ENCODE measurements around the gene FCRL5.
A peak's percentile ranks its signal among the peaks of the same experiment; 100 is the strongest.

FCRL5 gene

DNA sequence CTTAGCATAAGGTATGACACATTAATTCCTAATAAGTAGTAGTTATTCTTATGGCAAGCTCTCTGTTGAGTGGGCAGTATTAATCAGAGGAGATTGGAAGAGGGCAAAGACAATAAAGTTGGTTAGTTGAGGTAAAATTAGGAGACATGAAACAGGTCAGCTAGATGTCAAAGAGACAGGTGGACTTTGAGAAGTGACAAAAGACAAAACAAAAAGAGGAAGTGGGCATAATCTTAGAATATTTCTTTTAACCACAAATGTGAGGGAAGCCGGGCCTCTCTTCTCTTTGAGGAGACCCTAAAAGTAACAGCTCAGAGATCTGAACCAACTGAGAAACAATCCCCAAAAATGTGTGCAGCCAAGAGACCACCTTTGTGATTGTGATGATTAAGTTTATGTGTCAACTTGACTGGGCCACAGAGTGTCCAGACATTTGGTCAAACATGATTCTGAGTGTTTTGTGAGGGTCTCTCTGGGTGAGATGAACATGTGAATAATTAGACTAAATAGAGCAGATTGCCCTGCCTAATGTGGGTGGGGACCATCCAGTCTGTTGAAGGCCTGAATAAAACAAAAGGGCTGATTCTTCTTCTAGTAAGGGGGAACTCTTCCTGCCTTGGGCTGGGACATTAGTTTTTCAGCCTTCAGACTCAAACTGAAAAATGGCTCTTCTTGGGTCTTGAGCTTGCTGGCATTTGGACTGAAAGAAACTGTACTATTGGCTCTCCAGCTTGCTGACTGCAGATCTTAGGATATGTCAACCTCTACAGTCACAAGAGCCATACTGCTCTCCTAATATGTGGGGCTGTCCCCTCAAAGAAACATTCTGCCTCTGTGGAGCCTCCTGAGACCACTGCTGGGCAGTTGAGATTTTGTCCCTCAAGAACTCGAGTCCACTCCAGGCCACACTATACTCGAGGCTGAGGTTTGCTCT is 40.0 kb downstream of the FCRL5 start:
- Histone ChIP-seq H2BK15ac (ENCODE audit: low read depth, poor library complexity, severe bottlenecking) (no peak overlapping the region), H3K9ac (ENCODE audit: low read length) (no peak overlapping the region), H2BK5ac (ENCODE audit: low read depth, low read length, poor library complexity, severe bottlenecking) (no peak overlapping the region), H3K14ac (ENCODE audit: low read length in 2 of 2) (no peak overlapping the region), H4K91ac (ENCODE audit: low read length) (no peak overlapping the region), H3K23ac (ENCODE audit: low read length in 2 of 2) (no peak overlapping the region), H3K18ac (ENCODE audit: low read depth in 1 of 2, low read length in 2 of 2) (no peak overlapping the region), H4K8ac (ENCODE audit: low read length) (no peak overlapping the region), H2BK120ac (ENCODE audit: low read depth, low read length) (no peak overlapping the region), H3K79me1 (replicated peaks; ENCODE audit: low read length, poor library complexity, severe bottlenecking) (no peaks in the 10 kb centered on the region), H2AFZ (ENCODE audit: low read depth, low read length) (no peak overlapping the region), H3K27me3 (ENCODE audit: control insufficient read depth in 1 of 2, insufficient read depth in 1 of 2, low read length in 2 of 2) (peaks cover 0 to 6% of the 10 kb centered on the region in 2 experiments), H3K36me3 (ENCODE audit: control insufficient read depth in 1 of 2, insufficient read depth in 2 of 2, low read depth in 1 of 2, low read length in 2 of 2) (no peaks in the 10 kb centered on the region), H2AK5ac (ENCODE audit: low read length, severe bottlenecking) (no peak overlapping the region), H3K4ac (ENCODE audit: low read depth in 1 of 2, low read length in 2 of 2) (no peak overlapping the region), H3K4me1 (ENCODE audit: control insufficient read depth, insufficient read depth, low read depth, low read length) (no peaks in the 10 kb centered on the region), H2BK12ac (ENCODE audit: low read length in 2 of 2) (no peak overlapping the region), H3K4me3 (ENCODE audit: insufficient read depth in 1 of 2, low read depth in 1 of 2, low read length in 2 of 2) (no peak overlapping the region), H3K4me2 (ENCODE audit: low read length, poor library complexity, severe bottlenecking) (no peak overlapping the region), H3K27ac (ENCODE audit: low read length, poor library complexity, severe bottlenecking) (no peak overlapping the region), H3K9me3 (ENCODE audit: control insufficient read depth, low read length) (no peaks in the 10 kb centered on the region)
- 70% methylated on average over 3 of the region's 3 CpGs for WGBS
- no peak for DNase-seq

- Histone ChIP-seq H2BK15ac (ENCODE audit: low read depth, poor library complexity, severe bottlenecking) (no peak overlapping the region), H3K4me1 (ENCODE audit: control insufficient read depth, insufficient read depth, low read depth, low read length) (no peaks in the 10 kb centered on the region), H2BK12ac (ENCODE audit: low read length in 2 of 2) (no peak overlapping the region), H2BK5ac (ENCODE audit: low read depth, low read length, poor library complexity, severe bottlenecking) (no peak overlapping the region), H3K27me3 (ENCODE audit: control insufficient read depth in 1 of 2, insufficient read depth in 1 of 2, low read length in 2 of 2) (peaks cover 4 to 8% of the 10 kb centered on the region in 2 experiments), H2BK120ac (ENCODE audit: low read depth, low read length) (no peak overlapping the region), H3K14ac (ENCODE audit: low read length in 2 of 2) (no peak overlapping the region), H3K4me2 (ENCODE audit: low read length, poor library complexity, severe bottlenecking) (no peak overlapping the region), H4K91ac (ENCODE audit: low read length) (no peak overlapping the region), H3K18ac (ENCODE audit: low read depth in 1 of 2, low read length in 2 of 2) (no peak overlapping the region), H3K79me1 (replicated peaks; ENCODE audit: low read length, poor library complexity, severe bottlenecking) (no peaks in the 10 kb centered on the region), H3K36me3 (ENCODE audit: control insufficient read depth in 1 of 2, insufficient read depth in 2 of 2, low read depth in 1 of 2, low read length in 2 of 2) (no peaks in the 10 kb centered on the region), H3K4ac (ENCODE audit: low read depth in 1 of 2, low read length in 2 of 2) (no peak overlapping the region), H3K27ac (ENCODE audit: low read length, poor library complexity, severe bottlenecking) (no peak overlapping the region), H3K4me3 (ENCODE audit: insufficient read depth in 1 of 2, low read depth in 1 of 2, low read length in 2 of 2) (no peak overlapping the region), H3K23ac (ENCODE audit: low read length in 2 of 2) (no peak overlapping the region), H3K9me3 (ENCODE audit: control insufficient read depth, low read length) (no peaks in the 10 kb centered on the region), H4K8ac (ENCODE audit: low read length) (no peak overlapping the region), H2AK5ac (ENCODE audit: low read length, severe bottlenecking) (no peak overlapping the region), H2AFZ (ENCODE audit: low read depth, low read length) (no peak overlapping the region), H3K9ac (ENCODE audit: low read length) (no peak overlapping the region)
- 68% methylated on average over 9 of the region's 9 CpGs for WGBS
- DNase-seq: no peak
Measured at GRCh38 chr1:157509546-157510232, 42.6 kb downstream of the FCRL5 start.

- WGBS: 53% methylated on average over 11 of the region's 13 CpGs
- no peak overlapping the region for H3K4ac ChIP-seq (ENCODE audit: low read depth in 1 of 2, low read length in 2 of 2)
- H3K79me1 ChIP-seq (replicated peaks; ENCODE audit: low read length, poor library complexity, severe bottlenecking): no peaks in the 10 kb centered on the region
- no peak overlapping the region for H3K23ac ChIP-seq (ENCODE audit: low read length in 2 of 2)
- peak; percentile 67 for DNase-seq
- no peaks in the 10 kb centered on the region for H3K36me3 ChIP-seq (ENCODE audit: control insufficient read depth in 1 of 2, insufficient read depth in 2 of 2, low read depth in 1 of 2, low read length in 2 of 2)
- H3K9me3 ChIP-seq (ENCODE audit: control insufficient read depth, low read length): no peaks in the 10 kb centered on the region
- no peak overlapping the region for H2BK5ac ChIP-seq (ENCODE audit: low read depth, low read length, poor library complexity, severe bottlenecking)
- H3K4me1 ChIP-seq (ENCODE audit: control insufficient read depth, insufficient read depth, low read depth, low read length): no peaks in the 10 kb centered on the region
- no peak overlapping the region for H4K8ac ChIP-seq (ENCODE audit: low read length)
- H3K4me2 ChIP-seq (ENCODE audit: low read length, poor library complexity, severe bottlenecking): no peak overlapping the region
- H3K27ac ChIP-seq (ENCODE audit: low read length, poor library complexity, severe bottlenecking): no peak overlapping the region
- H3K9ac ChIP-seq (ENCODE audit: low read length): peak overlapping the region; percentile 68
- no peak overlapping the region for H2BK15ac ChIP-seq (ENCODE audit: low read depth, poor library complexity, severe bottlenecking)
- H3K14ac ChIP-seq (ENCODE audit: low read length in 2 of 2): no peak overlapping the region
- no peak overlapping the region for H2BK120ac ChIP-seq (ENCODE audit: low read depth, low read length)
- no peak overlapping the region for H3K18ac ChIP-seq (ENCODE audit: low read depth in 1 of 2, low read length in 2 of 2)
- no peak overlapping the region for H3K4me3 ChIP-seq (ENCODE audit: insufficient read depth in 1 of 2, low read depth in 1 of 2, low read length in 2 of 2)
- H2AK5ac ChIP-seq (ENCODE audit: low read length, severe bottlenecking): no peak overlapping the region
- peaks cover 4 to 5% of the 10 kb centered on the region in 2 experiments for H3K27me3 ChIP-seq (ENCODE audit: control insufficient read depth in 1 of 2, insufficient read depth in 1 of 2, low read length in 2 of 2)
- no peak overlapping the region for H2BK12ac ChIP-seq (ENCODE audit: low read length in 2 of 2)
- H4K91ac ChIP-seq (ENCODE audit: low read length): peak overlapping the region; percentile 61
- H2AFZ ChIP-seq (ENCODE audit: low read depth, low read length): no peak overlapping the region
Measured at GRCh38 chr1:157505481-157506272, 46.6 kb downstream of the FCRL5 start.

GRCh38 chr1:157504646-157505045 is 47.7 kb downstream of the FCRL5 start:
- H3K27ac ChIP-seq (ENCODE audit: low read length, poor library complexity, severe bottlenecking): no peak overlapping the region
- no peaks in the 10 kb centered on the region for H3K79me1 ChIP-seq (replicated peaks; ENCODE audit: low read length, poor library complexity, severe bottlenecking)
- H3K23ac ChIP-seq (ENCODE audit: low read length in 2 of 2): no peak overlapping the region
- no peak overlapping the region for H3K4ac ChIP-seq (ENCODE audit: low read depth in 1 of 2, low read length in 2 of 2)
- no peak overlapping the region for H2BK12ac ChIP-seq (ENCODE audit: low read length in 2 of 2)
- no peak overlapping the region for H4K8ac ChIP-seq (ENCODE audit: low read length)
- H3K4me2 ChIP-seq (ENCODE audit: low read length, poor library complexity, severe bottlenecking): no peak overlapping the region
- WGBS: 81% methylated on average over 6 of the region's 6 CpGs
- no peak overlapping the region for H4K91ac ChIP-seq (ENCODE audit: low read length)
- H3K9ac ChIP-seq (ENCODE audit: low read length): no peak overlapping the region
- no peak overlapping the region for H2BK120ac ChIP-seq (ENCODE audit: low read depth, low read length)
- H3K4me1 ChIP-seq (ENCODE audit: control insufficient read depth, insufficient read depth, low read depth, low read length): no peaks in the 10 kb centered on the region
- no peak overlapping the region for H3K14ac ChIP-seq (ENCODE audit: low read length in 2 of 2)
- H2AK5ac ChIP-seq (ENCODE audit: low read length, severe bottlenecking): no peak overlapping the region
- H2AFZ ChIP-seq (ENCODE audit: low read depth, low read length): no peak overlapping the region
- no peaks in the 10 kb centered on the region for H3K36me3 ChIP-seq (ENCODE audit: control insufficient read depth in 1 of 2, insufficient read depth in 2 of 2, low read depth in 1 of 2, low read length in 2 of 2)
- H3K18ac ChIP-seq (ENCODE audit: low read depth in 1 of 2, low read length in 2 of 2): no peak overlapping the region
- H3K9me3 ChIP-seq (ENCODE audit: control insufficient read depth, low read length): no peaks in the 10 kb centered on the region
- no peak overlapping the region for H2BK15ac ChIP-seq (ENCODE audit: low read depth, poor library complexity, severe bottlenecking)
- DNase-seq: no peak
- H2BK5ac ChIP-seq (ENCODE audit: low read depth, low read length, poor library complexity, severe bottlenecking): no peak overlapping the region
- H3K4me3 ChIP-seq (ENCODE audit: insufficient read depth in 1 of 2, low read depth in 1 of 2, low read length in 2 of 2): no peak overlapping the region
- H3K27me3 ChIP-seq (ENCODE audit: control insufficient read depth in 1 of 2, insufficient read depth in 1 of 2, low read length in 2 of 2): peaks cover 4 to 5% of the 10 kb centered on the region in 2 experiments

All from mesenchymal stem cell (in vitro differentiated cells and primary cell).